WTC11 (cell line): ENCODE data around the gene CHKB. TPM values are rescaled to one million over a fixed set of nuclear protein-coding genes. Genes with fewer than 3 reads are reported as not detected.
"Not testable (repeated sequence)": the region's sequence is repeated elsewhere in the genome, so short reads cannot be mapped to it uniquely, and the experiment has no call there.

ENCODE experiments used
- ATAC-seq: fragments of 200-7000 bp; cut with Tn5 transposase; 2 replicates; pipeline ENCODE4 v1.10.0; 2021; ENCODE audit warnings: mild to moderate bottlenecking, moderate library complexity
- CTCF ChIA-PET: fragments of 300-600 bp; sonication (Branson Sonifier 250); formaldehyde crosslinking; loops from one replicate; lab custom pipeline; 2021; ENCODE audit warnings: antibody characterized with exemption; lab: Charles Lee
- POLR2A ChIA-PET: fragments of 350-600 bp; sonication (Branson Sonifier 250); formaldehyde crosslinking; loops from one replicate; lab custom pipeline; 2021; ENCODE audit warnings: antibody characterized with exemption; lab: Charles Lee
- DNase-seq: peaks from one replicate; pipeline ENCODE4 v3.0.0; 2021; ENCODE audit warnings: low spot score
- H3K27ac Mint-ChIP-seq: 2 replicates; pipeline ENCODE4 v1.8.0; 2021; ENCODE audit warnings: mixed read lengths
- H3K27me3 Mint-ChIP-seq: 2 replicates; pipeline ENCODE4 v1.8.0; 2021; ENCODE audit warnings: low read depth, mild to moderate bottlenecking, moderate library complexity, mixed read lengths
- H3K36me3 Mint-ChIP-seq: 2 replicates; pipeline ENCODE4 v1.8.0; 2021; ENCODE audit warnings: mixed read lengths
- H3K4me1 Mint-ChIP-seq: 2 replicates; pipeline ENCODE4 v1.8.0; 2022; ENCODE audit warnings: mixed read lengths
- H3K4me3 Mint-ChIP-seq: 2 replicates; pipeline ENCODE4 v1.8.0; 2021; ENCODE audit warnings: mild to moderate bottlenecking, moderate library complexity, mixed read lengths
- H3K9me3 Mint-ChIP-seq: 2 replicates; pipeline ENCODE4 v1.8.0; 2021; ENCODE audit warnings: mixed read lengths
- CREB1 ChIP-seq: sonication (generic); formaldehyde crosslinking; IDR thresholded peaks from 2 replicates; pipeline ENCODE4 v1.8.0; 2023; ENCODE audit warnings: mild to moderate bottlenecking, missing genetic modification reagents
- CTCF ChIP-seq: fragments of 200-600 bp; IDR thresholded peaks from 2 replicates; pipeline ENCODE4 v1.8.0; 2022; ENCODE audit warnings: antibody characterized with exemption
- ELF4 ChIP-seq: sonication (generic); formaldehyde crosslinking; IDR thresholded peaks from 2 replicates; pipeline ENCODE4 v1.8.1; 2022; ENCODE audit warnings: low read depth, mild to moderate bottlenecking, moderate library complexity, missing genetic modification reagents
- EMX1 ChIP-seq: fragments of 250-450 bp; sonication (Bioruptor Pico); IDR thresholded peaks from 2 replicates; pipeline ENCODE4 v1.8.0; 2021; ENCODE audit warnings: mild to moderate bottlenecking
- FOXJ3 ChIP-seq: sonication (generic); formaldehyde crosslinking; IDR thresholded peaks from 2 replicates; pipeline ENCODE4 v1.9.0; 2021; ENCODE audit warnings: missing genetic modification reagents, mild to moderate bottlenecking, borderline replicate concordance
- GRHL2 ChIP-seq: fragments of 250-450 bp; sonication (Bioruptor Pico); IDR thresholded peaks from 2 replicates; pipeline ENCODE4 v1.8.0; 2022; ENCODE audit warnings: mild to moderate bottlenecking, moderate library complexity; ENCODE audit not compliant: insufficient replicate concordance, severe bottlenecking
- GTF2I ChIP-seq: fragments of 250-450 bp; sonication (Bioruptor Pico); conservative IDR thresholded peaks from 2 replicates; pipeline ENCODE4 v1.4.0; 2021; ENCODE audit warnings: mild to moderate bottlenecking
- JAZF1 ChIP-seq: fragments of 250-450 bp; sonication (Bioruptor Pico); IDR thresholded peaks from 2 replicates; pipeline ENCODE4 v1.9.0; 2021; ENCODE audit warnings: moderate library complexity, mild to moderate bottlenecking, inconsistent platforms
- MXD4 ChIP-seq: fragments of 250-450 bp; sonication (Bioruptor Pico); IDR thresholded peaks from 2 replicates; pipeline ENCODE4 v1.8.0; 2021; ENCODE audit warnings: mild to moderate bottlenecking, moderate library complexity, borderline replicate concordance
- NFE2L1 ChIP-seq: sonication (generic); formaldehyde crosslinking; IDR thresholded peaks from 2 replicates; pipeline ENCODE4 v1.8.1; 2023; ENCODE audit warnings: missing genetic modification reagents
- NR3C1 ChIP-seq: sonication (generic); formaldehyde crosslinking; conservative IDR thresholded peaks from 2 replicates; pipeline ENCODE4 v1.8.1; 2023; ENCODE audit warnings: low read depth, mild to moderate bottlenecking, missing genetic modification reagents
- PRRX2 ChIP-seq: fragments of 250-450 bp; sonication (Bioruptor Pico); IDR thresholded peaks from 2 replicates; pipeline ENCODE4 v1.8.0; 2021; ENCODE audit warnings: mild to moderate bottlenecking
- RELA ChIP-seq: sonication (generic); formaldehyde crosslinking; IDR thresholded peaks from 2 replicates; pipeline ENCODE4 v1.8.1; 2022; ENCODE audit warnings: missing genetic modification reagents, mild to moderate bottlenecking, borderline replicate concordance
- total RNA-seq: library from RNA; stranded (reverse); gene quantifications from 3 replicates; pipeline ENCODE4 v1.2.3, GENCODE V29; 2021
- TF ChIP-seq, protein P1 (sequence below): sonication (generic); formaldehyde crosslinking; IDR thresholded peaks from 2 replicates; pipeline ENCODE4 v1.8.0; 2022; ENCODE audit warnings: mild to moderate bottlenecking, missing genetic modification reagents
- TF ChIP-seq, protein P2 (sequence below): sonication (generic); formaldehyde crosslinking; IDR thresholded peaks from 2 replicates; pipeline ENCODE4 v1.8.1; 2023; ENCODE audit warnings: mild to moderate bottlenecking, missing genetic modification reagents, borderline replicate concordance
- TF ChIP-seq, protein P3 (sequence below): sonication (generic); formaldehyde crosslinking; IDR thresholded peaks from 2 replicates; pipeline ENCODE4 v1.8.1; 2023; ENCODE audit warnings: mild to moderate bottlenecking, moderate library complexity, missing genetic modification reagents

The CHKB gene
- total RNA-seq, 1 experiment from 2014 or later, result 75.4 TPM

DNA sequence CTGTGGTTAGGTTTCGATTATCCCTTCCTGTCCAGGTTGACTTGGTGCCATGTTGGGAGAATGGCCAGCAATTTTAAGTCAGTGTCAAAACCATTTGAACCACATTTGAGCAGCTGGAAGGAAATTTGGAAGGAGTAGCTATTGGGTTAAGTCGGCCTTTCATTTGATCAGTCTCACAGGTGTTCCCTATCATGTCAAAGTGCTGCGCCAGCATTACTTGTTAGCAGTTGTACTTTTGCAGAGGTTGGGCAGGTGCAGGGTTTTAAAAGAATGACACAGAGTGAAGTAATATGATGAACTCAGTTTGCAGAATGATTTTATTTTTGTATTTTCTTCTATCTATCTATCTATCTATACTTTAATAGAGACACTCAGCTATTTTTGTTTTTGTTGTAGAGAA, 46.4 kb downstream of the CHKB start:
- peaks cover 7% of the 10 kb centered on the region for H3K4me1 Mint-ChIP-seq
- no peaks in the 10 kb centered on the region for H3K36me3 Mint-ChIP-seq
- H3K9me3 Mint-ChIP-seq, result no peaks in the 10 kb centered on the region
- H3K27ac Mint-ChIP-seq, result no peak overlapping the region
- TF ChIP-seq, protein P1, sequence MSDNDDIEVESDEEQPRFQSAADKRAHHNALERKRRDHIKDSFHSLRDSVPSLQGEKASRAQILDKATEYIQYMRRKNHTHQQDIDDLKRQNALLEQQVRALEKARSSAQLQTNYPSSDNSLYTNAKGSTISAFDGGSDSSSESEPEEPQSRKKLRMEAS (CRISPR knock-in tag), result no peak
- TF ChIP-seq, protein P2, sequence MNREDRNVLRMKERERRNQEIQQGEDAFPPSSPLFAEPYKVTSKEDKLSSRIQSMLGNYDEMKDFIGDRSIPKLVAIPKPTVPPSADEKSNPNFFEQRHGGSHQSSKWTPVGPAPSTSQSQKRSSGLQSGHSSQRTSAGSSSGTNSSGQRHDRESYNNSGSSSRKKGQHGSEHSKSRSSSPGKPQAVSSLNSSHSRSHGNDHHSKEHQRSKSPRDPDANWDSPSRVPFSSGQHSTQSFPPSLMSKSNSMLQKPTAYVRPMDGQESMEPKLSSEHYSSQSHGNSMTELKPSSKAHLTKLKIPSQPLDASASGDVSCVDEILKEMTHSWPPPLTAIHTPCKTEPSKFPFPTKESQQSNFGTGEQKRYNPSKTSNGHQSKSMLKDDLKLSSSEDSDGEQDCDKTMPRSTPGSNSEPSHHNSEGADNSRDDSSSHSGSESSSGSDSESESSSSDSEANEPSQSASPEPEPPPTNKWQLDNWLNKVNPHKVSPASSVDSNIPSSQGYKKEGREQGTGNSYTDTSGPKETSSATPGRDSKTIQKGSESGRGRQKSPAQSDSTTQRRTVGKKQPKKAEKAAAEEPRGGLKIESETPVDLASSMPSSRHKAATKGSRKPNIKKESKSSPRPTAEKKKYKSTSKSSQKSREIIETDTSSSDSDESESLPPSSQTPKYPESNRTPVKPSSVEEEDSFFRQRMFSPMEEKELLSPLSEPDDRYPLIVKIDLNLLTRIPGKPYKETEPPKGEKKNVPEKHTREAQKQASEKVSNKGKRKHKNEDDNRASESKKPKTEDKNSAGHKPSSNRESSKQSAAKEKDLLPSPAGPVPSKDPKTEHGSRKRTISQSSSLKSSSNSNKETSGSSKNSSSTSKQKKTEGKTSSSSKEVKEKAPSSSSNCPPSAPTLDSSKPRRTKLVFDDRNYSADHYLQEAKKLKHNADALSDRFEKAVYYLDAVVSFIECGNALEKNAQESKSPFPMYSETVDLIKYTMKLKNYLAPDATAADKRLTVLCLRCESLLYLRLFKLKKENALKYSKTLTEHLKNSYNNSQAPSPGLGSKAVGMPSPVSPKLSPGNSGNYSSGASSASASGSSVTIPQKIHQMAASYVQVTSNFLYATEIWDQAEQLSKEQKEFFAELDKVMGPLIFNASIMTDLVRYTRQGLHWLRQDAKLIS (CRISPR knock-in tag), result no peak
- TF ChIP-seq PRRX2, result no peak
- TF ChIP-seq GTF2I (CRISPR knock-in tag), result no peak
- TF ChIP-seq EMX1 (CRISPR knock-in tag), result no peak
- H3K4me3 Mint-ChIP-seq, result no peak overlapping the region
- DNase-seq, result no peak
- CTCF ChIA-PET, result interaction anchor here (1.6 to 1.9 kb wide), 2 partner anchors 11 to 27 kb away, joined by 8 to 12 read pairs; partner anchors contain the start of genes SCO2 and SYCE3
- peaks cover 44% of the 10 kb centered on the region for H3K27me3 Mint-ChIP-seq
- POLR2A ChIA-PET, result no interaction called here
- no peak for ATAC-seq

GRCh38 chr22:50535113-50535512, 47.5 kb downstream of the CHKB start:
- H3K27ac Mint-ChIP-seq, result no peak overlapping the region
- peaks cover 9% of the 10 kb centered on the region for H3K4me1 Mint-ChIP-seq
- CTCF ChIA-PET, result interaction anchor here (1.6 to 1.9 kb wide), 2 partner anchors 10 to 28 kb away, joined by 8 to 12 read pairs; partner anchors contain the start of genes SCO2 and SYCE3
- no peaks in the 10 kb centered on the region for H3K9me3 Mint-ChIP-seq
- POLR2A ChIA-PET, result no interaction called here
- no peak overlapping the region for H3K4me3 Mint-ChIP-seq
- ATAC-seq, result no peak
- H3K27me3 Mint-ChIP-seq, result peaks cover 55% of the 10 kb centered on the region
- TF ChIP-seq RELA (CRISPR knock-in tag) (no peak), GRHL2 (CRISPR knock-in tag) (no peak), ELF4 (CRISPR knock-in tag) (no peak), JAZF1 (no peak)
- no peaks in the 10 kb centered on the region for H3K36me3 Mint-ChIP-seq
- DNase-seq, result no peak

DNA sequence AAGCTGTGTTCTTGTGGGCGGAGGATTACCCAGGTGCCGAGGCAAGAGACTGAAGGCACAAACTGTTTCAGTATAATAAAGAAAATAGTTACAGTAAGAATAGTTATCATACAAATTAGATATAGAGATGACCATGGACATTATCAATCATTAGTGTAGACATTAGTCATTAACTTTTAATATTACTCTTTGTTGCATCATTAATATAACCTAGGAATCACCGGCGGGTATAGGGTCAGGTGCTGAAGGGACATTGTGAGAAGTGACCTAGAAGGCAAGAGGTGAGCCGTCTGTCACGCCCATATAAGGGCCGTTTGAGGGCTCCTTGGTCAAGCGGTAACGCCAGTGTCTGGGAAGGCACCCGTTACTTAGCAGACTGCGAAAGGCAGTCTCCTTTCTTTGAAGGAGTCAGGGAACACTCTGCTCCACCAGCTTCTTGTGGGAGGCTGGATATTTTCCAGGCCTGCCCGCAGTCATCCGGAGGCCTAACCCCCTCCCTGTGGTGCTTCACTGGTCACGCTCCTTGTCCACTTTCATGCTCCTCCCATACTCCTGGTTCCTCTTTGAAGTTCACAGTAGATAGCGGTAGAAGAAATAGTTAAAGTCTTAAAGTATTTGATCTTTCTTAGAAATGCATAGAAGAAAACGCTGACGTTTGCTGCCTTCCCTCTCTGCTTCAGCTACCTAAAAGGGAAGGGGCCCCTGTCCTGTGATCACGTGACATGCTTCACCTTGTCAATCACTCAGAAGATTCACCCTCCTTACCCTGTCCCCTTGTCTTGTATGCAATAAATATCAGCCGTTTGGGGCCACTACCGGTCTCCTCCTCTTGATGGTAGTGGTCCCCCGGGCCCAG, 48.6 kb downstream of the CHKB start:
- DNase-seq, H3K27ac Mint-ChIP-seq, POLR2A ChIA-PET, H3K4me3 Mint-ChIP-seq, H3K36me3 Mint-ChIP-seq, H3K9me3 Mint-ChIP-seq, H3K4me1 Mint-ChIP-seq, ATAC-seq: not testable (repeated sequence)
- peaks cover 64% of the 10 kb centered on the region for H3K27me3 Mint-ChIP-seq
- CTCF ChIA-PET, result interaction anchor here (1.6 kb wide), 1 partner anchor 166 kb away, joined by 3 read pairs; no protein-coding TSS in a partner anchor

GRCh38 chr22:50532824-50533796, 49.5 kb downstream of the CHKB start:
- Mint-ChIP-seq H3K4me1 (peaks cover 9% of the 10 kb centered on the region), H3K36me3 (no peaks in the 10 kb centered on the region), H3K9me3 (no peaks in the 10 kb centered on the region), H3K27ac (no peak overlapping the region), H3K27me3 (peaks cover 68% of the 10 kb centered on the region), H3K4me3 (peak overlapping the region; percentile 60)
- CTCF ChIA-PET, result interaction anchor here (1.2 to 1.6 kb wide), 2 partner anchors 167 to 242 kb away, joined by 3 to 5 read pairs; no protein-coding TSS in a partner anchor
- POLR2A ChIA-PET, result interaction anchor here (0.7 kb wide), 1 partner anchor 35 kb away, joined by 3 read pairs; no protein-coding TSS in a partner anchor
- DNase-seq (no peak), ATAC-seq (no peak)
- TF ChIP-seq NFE2L1 (CRISPR knock-in tag) (no peak), FOXJ3 (CRISPR knock-in tag) (no peak), CTCF (no peak), MXD4 (no peak), CREB1 (no peak), NR3C1 (CRISPR knock-in tag) (no peak)
- TF ChIP-seq, protein P3, sequence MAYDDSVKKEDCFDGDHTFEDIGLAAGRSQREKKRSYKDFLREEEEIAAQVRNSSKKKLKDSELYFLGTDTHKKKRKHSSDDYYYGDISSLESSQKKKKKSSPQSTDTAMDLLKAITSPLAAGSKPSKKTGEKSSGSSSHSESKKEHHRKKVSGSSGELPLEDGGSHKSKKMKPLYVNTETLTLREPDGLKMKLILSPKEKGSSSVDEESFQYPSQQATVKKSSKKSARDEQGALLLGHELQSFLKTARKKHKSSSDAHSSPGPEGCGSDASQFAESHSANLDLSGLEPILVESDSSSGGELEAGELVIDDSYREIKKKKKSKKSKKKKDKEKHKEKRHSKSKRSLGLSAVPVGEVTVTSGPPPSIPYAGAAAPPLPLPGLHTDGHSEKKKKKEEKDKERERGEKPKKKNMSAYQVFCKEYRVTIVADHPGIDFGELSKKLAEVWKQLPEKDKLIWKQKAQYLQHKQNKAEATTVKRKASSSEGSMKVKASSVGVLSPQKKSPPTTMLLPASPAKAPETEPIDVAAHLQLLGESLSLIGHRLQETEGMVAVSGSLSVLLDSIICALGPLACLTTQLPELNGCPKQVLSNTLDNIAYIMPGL (CRISPR knock-in tag), result no peak
